Fibroblast of the aortic adventitia (primary cell): ENCODE results near the gene CELF6. TPM values are rescaled to one million over a fixed set of nuclear protein-coding genes. Genes with fewer than 3 reads are reported as not detected.
"Not testable (repeated sequence)": the region's sequence is repeated elsewhere in the genome, so short reads cannot be mapped to it uniquely, and the experiment has no call there.

Experiments
- DNase-seq: peaks from one replicate; pipeline ENCODE4 v3.0.0-alpha.2; 2010; ENCODE audit warnings: low read depth
- H3K4me3 ChIP-seq: 2 replicates; pipeline ENCODE4 v1.5.1; 2011; ENCODE audit warnings: low read depth, mild to moderate bottlenecking, control low read depth, low read length, moderate library complexity
- CTCF ChIP-seq: IDR thresholded peaks from 2 replicates; pipeline ENCODE4 v1.5.1; 2011; ENCODE audit warnings: mild to moderate bottlenecking, low read length, control low read depth, inconsistent platforms; ENCODE audit not compliant: insufficient read depth
- total RNA-seq: library from RNA; depleted of rRNA; stranded (reverse); fragments of >200 nt; gene quantifications from 2 replicates; pipeline ENCODE4 v1.2.3, GENCODE V29; 2012; ENCODE audit warnings: low replicate concordance

Gene CELF6
- total RNA-seq, 1 donor = 0.18 TPM

GRCh38 chr15:72285927-72286516 is 33.9 kb downstream of the CELF6 start:
- peak; percentile 55 for TF ChIP-seq CTCF
- DNase-seq = peak; percentile 15
- no peak overlapping the region for H3K4me3 ChIP-seq

GRCh38 chr15:72285402-72285801 is 34.6 kb downstream of the CELF6 start:
- H3K4me3 ChIP-seq = no peak overlapping the region
- no peak for TF ChIP-seq CTCF
- no peak for DNase-seq

GRCh38 chr15:72284781-72285180 is 35.2 kb downstream of the CELF6 start:
- DNase-seq = no peak
- no peak for TF ChIP-seq CTCF
- H3K4me3 ChIP-seq = no peak overlapping the region

- no peak for TF ChIP-seq CTCF
- H3K4me3 ChIP-seq = no peak overlapping the region
- DNase-seq = no peak
These were observed 38.2 kb downstream of the CELF6 start for GRCh38 chr15:72281713-72282112.

- TF ChIP-seq CTCF = no peak
- no peak overlapping the region for H3K4me3 ChIP-seq
- no peak for DNase-seq
These were observed 39.2 kb downstream of the CELF6 start for GRCh38 chr15:72280751-72281150.

- no peak overlapping the region for H3K4me3 ChIP-seq
- no peak for TF ChIP-seq CTCF
- no peak for DNase-seq
These were observed 41.2 kb downstream of the CELF6 start for GRCh38 chr15:72278737-72279136.

GRCh38 chr15:72276326-72276700 is 43.6 kb downstream of the CELF6 start:
- no peak for DNase-seq
- TF ChIP-seq CTCF = no peak
- H3K4me3 ChIP-seq = no peak overlapping the region

GRCh38 chr15:72275635-72276325 is 44.2 kb downstream of the CELF6 start:
- H3K4me3 ChIP-seq, DNase-seq: not testable (repeated sequence)
